Activated CD8-positive, alpha-beta T cell treated with anti-CD3 and anti-CD28 coated beads, Interleukin-2, amount 10 ng/mL, durations not matched to agents 7 days and 5 days (primary cell): Measurements from ENCODE around the gene RPS6KL1. TPM values are rescaled to one million over a fixed set of nuclear protein-coding genes. Genes with fewer than 3 reads are reported as not detected.
A peak's percentile ranks its signal among the peaks of the same experiment; 100 is the strongest.

Experiments
- ATAC-seq: fragments of 150-1000 bp; cut with Tn5 transposase; one replicate; pipeline ENCODE4 v1.10.0; 2021; ENCODE audit warnings: moderate library complexity
- CTCF ChIA-PET: fragments of 350-600 bp; sonication (Branson Sonifier 250); formaldehyde crosslinking; loops from one replicate; lab custom pipeline; 2021; ENCODE audit warnings: antibody characterized with exemption; lab: Charles Lee
- POLR2A ChIA-PET: fragments of 350-600 bp; sonication (Branson Sonifier 250); formaldehyde crosslinking; loops from one replicate; lab custom pipeline; 2021; ENCODE audit warnings: antibody characterized with exemption; lab: Charles Lee
- DNase-seq: peaks from one replicate; pipeline ENCODE4 v3.0.0-alpha.2; 2020
- H3K27ac Mint-ChIP-seq: one replicate; pipeline ENCODE4 v1.8.0; 2021; ENCODE audit warnings: mild to moderate bottlenecking, mixed read lengths
- H3K27me3 Mint-ChIP-seq: one replicate; pipeline ENCODE4 v1.8.0; 2021; ENCODE audit warnings: low read depth, mixed read lengths
- H3K36me3 Mint-ChIP-seq: one replicate; pipeline ENCODE4 v1.8.0; 2021; ENCODE audit warnings: low read depth, mixed read lengths
- H3K4me1 Mint-ChIP-seq: one replicate; pipeline ENCODE4 v1.8.0; 2021; ENCODE audit warnings: low read depth, mixed read lengths
- H3K4me3 Mint-ChIP-seq: one replicate; pipeline ENCODE4 v1.8.0; 2021; ENCODE audit warnings: mild to moderate bottlenecking, mixed read lengths
- H3K9me3 Mint-ChIP-seq: one replicate; pipeline ENCODE4 v1.8.0; 2022; ENCODE audit warnings: mixed read lengths; ENCODE audit not compliant: insufficient read depth
- total RNA-seq, 2 experiments: library from RNA; stranded (reverse); gene quantifications; one replicate each; pipeline ENCODE4 v1.2.3, GENCODE V29; 2021

The RPS6KL1 gene
- total RNA-seq, 2 experiments from 2014 or later: 4.3 to 5.2 TPM

- H3K4me1 Mint-ChIP-seq: peaks cover 57% of the 10 kb centered on the region
- CTCF ChIA-PET: interaction anchor here (1.1 to 10.4 kb wide), 6 partner anchors 12 to 209 kb away, joined by 3 to 186 read pairs (median 24); no protein-coding TSS in a partner anchor
- peak overlapping the region; percentile 0 for H3K4me3 Mint-ChIP-seq
Observed at GRCh38 chr14:74879427-74880182, 43.5 kb downstream of the RPS6KL1 start.

GRCh38 chr14:74875941-74876913, 46.8 kb downstream of the RPS6KL1 start, which contains the start of gene PROX2:
PROX2 (minus strand) TSS chr14:74876145; CDS start chr14:74863834, 12,311 bp downstream.
- Mint-ChIP-seq H3K27ac (peak within 1 kb of the TSS; percentile 82), H3K4me3 (peak within 1 kb of the TSS; percentile 37), H3K9me3 (no peaks in the 10 kb centered on the region), H3K27me3 (no peaks in the 10 kb centered on the region), H3K36me3 (no peaks in the 10 kb centered on the region), H3K4me1 (peaks cover 37% of the 10 kb centered on the region)
- CTCF ChIA-PET: interaction anchor here (0.7 to 10.6 kb wide), 7 partner anchors 8 to 212 kb away, joined by 3 to 155 read pairs (median 9); no protein-coding TSS in a partner anchor
- ATAC-seq: peak; percentile 87
- POLR2A ChIA-PET: interaction anchor here (1.1 to 1.9 kb wide), 5 partner anchors 9 to 80 kb away, joined by 3 to 10 read pairs (median 5); no protein-coding TSS in a partner anchor
- peak; percentile 46 for DNase-seq

More at GRCh38 chr14:74879427-74880182, 43.5 kb downstream of the RPS6KL1 start:
- Mint-ChIP-seq H3K27me3 (no peaks in the 10 kb centered on the region), H3K9me3 (no peaks in the 10 kb centered on the region), H3K27ac (peak overlapping the region; percentile 7), H3K36me3 (peaks cover 22% of the 10 kb centered on the region)
- no peak for ATAC-seq
- POLR2A ChIA-PET: interaction anchor here (0.6 to 5.3 kb wide), 5 partner anchors 8 to 50 kb away, joined by 3 to 41 read pairs (median 15); no protein-coding TSS in a partner anchor
- DNase-seq: no peak

GRCh38 chr14:74875204-74875603, 47.9 kb downstream of the RPS6KL1 start:
- no peaks in the 10 kb centered on the region for H3K36me3 Mint-ChIP-seq
- H3K4me1 Mint-ChIP-seq: peaks cover 28% of the 10 kb centered on the region
- peak overlapping the region; percentile 37 for H3K4me3 Mint-ChIP-seq
- CTCF ChIA-PET: interaction anchor here (0.7 to 10.6 kb wide), 4 partner anchors 15 to 213 kb away, joined by 4 to 155 read pairs (median 66); no protein-coding TSS in a partner anchor
- no peaks in the 10 kb centered on the region for H3K9me3 Mint-ChIP-seq
- H3K27me3 Mint-ChIP-seq: no peaks in the 10 kb centered on the region
- POLR2A ChIA-PET: interaction anchor here (0.6 to 1.9 kb wide), 3 partner anchors 12 to 19 kb away, joined by 3 to 7 read pairs (median 5); no protein-coding TSS in a partner anchor
- ATAC-seq: no peak
- no peak for DNase-seq
- peak overlapping the region; percentile 82 for H3K27ac Mint-ChIP-seq

DNA sequence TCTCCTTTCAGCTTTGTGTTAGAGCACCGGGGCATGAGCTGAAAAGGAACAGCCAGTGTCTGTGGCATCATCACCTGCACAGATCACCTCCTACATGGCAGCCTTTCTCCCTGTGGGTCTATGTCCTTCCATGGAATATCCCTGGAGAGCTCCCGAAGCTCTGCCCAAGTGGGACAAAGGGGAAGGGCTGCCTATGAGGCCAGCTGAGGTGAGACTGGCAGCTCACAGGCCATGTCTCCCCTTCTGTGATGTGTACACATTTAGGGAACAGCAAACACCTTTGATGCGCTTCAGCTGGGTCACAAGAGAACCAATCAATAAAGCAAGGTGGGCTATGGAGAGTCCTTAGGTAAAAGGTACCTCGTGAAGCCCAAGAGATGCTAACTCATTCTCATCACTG, 51.2 kb downstream of the RPS6KL1 start:
- Mint-ChIP-seq H3K4me1 (peaks cover 39% of the 10 kb centered on the region), H3K36me3 (no peaks in the 10 kb centered on the region), H3K4me3 (no peak overlapping the region), H3K27me3 (no peaks in the 10 kb centered on the region), H3K27ac (no peak overlapping the region), H3K9me3 (no peaks in the 10 kb centered on the region)
- no peak for DNase-seq
- ChIA-PET POLR2A (interaction anchor here (1.0 to 3.9 kb wide), 3 partner anchors 9 to 34 kb away, joined by 4 to 15 read pairs (median 5); no protein-coding TSS in a partner anchor), CTCF (interaction anchor here (1.0 to 10.6 kb wide), 6 partner anchors 9 to 34 kb away, joined by 4 to 155 read pairs (median 6); no protein-coding TSS in a partner anchor)
- ATAC-seq: no peak

DNA sequence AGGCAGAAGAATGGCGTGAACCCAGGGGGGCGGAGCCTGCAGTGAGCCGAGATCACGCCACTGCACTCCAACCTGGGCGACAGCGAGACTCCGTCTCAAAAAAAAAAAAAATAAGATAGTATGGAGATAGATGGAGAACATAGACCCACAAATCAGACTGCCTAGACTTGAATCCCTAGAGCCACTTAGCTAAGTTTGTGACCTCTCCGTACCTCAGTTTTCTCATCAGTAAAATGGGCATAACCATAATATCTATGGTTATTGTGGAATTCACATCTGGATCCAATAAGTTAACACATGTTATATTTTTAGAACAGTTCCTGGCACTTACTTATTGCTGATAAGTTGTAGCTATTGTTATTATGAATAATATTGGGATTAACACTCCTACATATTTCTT, 54.3 kb downstream of the RPS6KL1 start:
- Mint-ChIP-seq H3K27ac (no peak overlapping the region), H3K4me1 (peaks cover 28% of the 10 kb centered on the region), H3K36me3 (no peaks in the 10 kb centered on the region), H3K27me3 (no peaks in the 10 kb centered on the region), H3K9me3 (no peaks in the 10 kb centered on the region), H3K4me3 (no peak overlapping the region)
- ATAC-seq (no peak), DNase-seq (no peak)
- CTCF ChIA-PET: interaction anchor here (1.1 to 10.6 kb wide), 6 partner anchors 9 to 260 kb away, joined by 4 to 155 read pairs (median 36); partner anchors contain the start of genes DLST and PROX2
- POLR2A ChIA-PET: interaction anchor here (2.4 kb wide), 1 partner anchor 14 kb away, joined by 41 read pairs; the partner anchor contains the start of gene DLST

DNA sequence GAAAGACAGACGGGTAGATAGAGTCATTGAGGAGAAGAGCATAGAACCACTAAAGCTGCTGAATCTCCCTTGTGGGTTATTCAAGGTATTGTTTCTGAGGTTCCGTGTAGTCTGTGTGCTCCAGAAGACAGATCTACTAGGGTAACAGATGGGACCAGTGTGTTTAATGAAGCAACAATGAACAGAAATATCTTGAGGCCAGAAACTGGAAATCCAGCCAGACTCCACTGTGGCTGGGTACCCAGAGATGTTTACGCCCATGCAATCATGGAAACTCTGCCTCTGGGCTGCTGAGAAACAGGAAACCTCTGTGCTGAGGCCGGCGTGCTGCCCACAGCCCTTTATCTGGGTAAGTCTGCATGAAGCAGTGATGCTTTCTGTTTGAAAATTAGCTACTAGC, 55.4 kb downstream of the RPS6KL1 start:
- H3K4me1 Mint-ChIP-seq: peaks cover 33% of the 10 kb centered on the region
- no peaks in the 10 kb centered on the region for H3K27me3 Mint-ChIP-seq
- ChIA-PET CTCF (interaction anchor here (1.1 to 10.6 kb wide), 10 partner anchors 8 to 259 kb away, joined by 3 to 155 read pairs (median 10); partner anchors contain the start of genes DLST and PROX2), POLR2A (interaction anchor here (0.7 to 2.4 kb wide), 4 partner anchors 9 to 221 kb away, joined by 3 to 41 read pairs (median 7); partner anchors contain the start of genes DLST and PROX2)
- ATAC-seq: peak; percentile 97
- no peaks in the 10 kb centered on the region for H3K36me3 Mint-ChIP-seq
- H3K9me3 Mint-ChIP-seq: no peaks in the 10 kb centered on the region
- peak overlapping the region; percentile 86 for H3K27ac Mint-ChIP-seq
- peak overlapping the region; percentile 46 for H3K4me3 Mint-ChIP-seq
- DNase-seq: peak; percentile 86

DNA sequence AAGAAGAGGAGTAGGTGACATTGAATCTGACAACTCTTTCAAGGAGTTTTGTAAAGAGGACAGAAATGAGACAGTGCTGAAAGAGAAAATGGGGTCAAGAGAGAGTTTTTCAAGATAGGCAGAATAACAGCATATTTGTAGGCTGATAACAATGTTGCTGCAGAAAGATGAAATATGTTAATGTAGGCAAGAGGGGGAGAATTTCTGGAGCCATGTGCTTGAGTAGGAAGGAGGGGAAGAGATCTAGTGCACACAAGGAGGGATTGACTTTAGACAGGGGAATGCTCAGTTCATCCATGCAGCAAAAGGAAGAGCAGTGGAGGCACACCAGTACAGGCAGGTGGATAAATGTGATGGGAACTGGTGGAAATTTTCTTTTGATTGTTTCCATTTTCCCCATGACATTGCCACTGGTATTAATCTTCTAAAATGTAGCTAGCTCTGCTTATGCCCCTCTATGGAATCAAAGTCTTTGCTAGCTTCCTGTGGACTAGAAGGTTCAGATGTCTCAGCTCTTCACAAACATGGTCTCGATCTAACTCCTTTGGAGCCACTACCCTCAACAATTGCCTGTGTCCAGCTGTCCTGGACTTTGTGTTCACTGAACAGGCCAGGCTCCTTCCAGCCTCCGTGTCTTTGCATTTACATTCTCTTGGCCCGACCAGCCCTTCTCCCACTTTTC, 56.2 kb downstream of the RPS6KL1 start:
- ATAC-seq: no peak
- ChIA-PET CTCF (interaction anchor here (0.8 to 10.6 kb wide), 13 partner anchors 7 to 258 kb away, joined by 3 to 155 read pairs (median 7); partner anchors contain the start of genes ACYP1, DLST and PROX2), POLR2A (interaction anchor here (0.9 to 2.4 kb wide), 4 partner anchors 10 to 15 kb away, joined by 4 to 41 read pairs (median 8); partner anchors contain the start of genes DLST and PROX2)
- no peaks in the 10 kb centered on the region for H3K9me3 Mint-ChIP-seq
- H3K4me1 Mint-ChIP-seq: peaks cover 33% of the 10 kb centered on the region
- no peak overlapping the region for H3K4me3 Mint-ChIP-seq
- no peaks in the 10 kb centered on the region for H3K27me3 Mint-ChIP-seq
- peak overlapping the region; percentile 86 for H3K27ac Mint-ChIP-seq
- DNase-seq: no peak
- no peaks in the 10 kb centered on the region for H3K36me3 Mint-ChIP-seq

DNA sequence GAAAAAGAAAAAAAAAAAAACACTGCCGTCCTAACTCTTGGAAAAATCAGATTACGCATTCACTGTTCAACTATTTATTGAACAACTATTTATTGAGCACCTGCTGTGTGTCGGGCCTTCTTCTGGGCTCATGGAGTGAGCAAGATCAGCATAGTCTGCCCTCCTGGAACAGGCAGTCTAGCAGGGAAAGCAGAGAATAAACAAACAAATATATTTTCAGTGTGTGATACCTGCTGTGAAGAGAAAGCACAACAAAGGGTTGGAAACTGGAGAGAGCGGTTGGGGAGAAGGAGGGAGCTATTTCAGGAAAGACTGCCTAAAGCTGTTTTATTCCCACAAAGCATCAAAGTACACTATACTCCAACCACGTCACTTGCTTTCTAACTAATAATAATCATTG, 57.9 kb downstream of the RPS6KL1 start:
- POLR2A ChIA-PET: interaction anchor here (5.8 kb wide), 1 partner anchor 17 kb away, joined by 31 read pairs; the partner anchor contains the start of gene DLST
- CTCF ChIA-PET: interaction anchor here (1.3 to 15.6 kb wide), 4 partner anchors 16 to 257 kb away, joined by 3 to 552 read pairs (median 44); no protein-coding TSS in a partner anchor
- Mint-ChIP-seq H3K9me3 (no peaks in the 10 kb centered on the region), H3K27me3 (no peaks in the 10 kb centered on the region), H3K4me1 (peaks cover 37% of the 10 kb centered on the region), H3K36me3 (no peaks in the 10 kb centered on the region), H3K4me3 (no peak overlapping the region), H3K27ac (peak overlapping the region; percentile 30)
- no peak for DNase-seq
- ATAC-seq: no peak

DNA sequence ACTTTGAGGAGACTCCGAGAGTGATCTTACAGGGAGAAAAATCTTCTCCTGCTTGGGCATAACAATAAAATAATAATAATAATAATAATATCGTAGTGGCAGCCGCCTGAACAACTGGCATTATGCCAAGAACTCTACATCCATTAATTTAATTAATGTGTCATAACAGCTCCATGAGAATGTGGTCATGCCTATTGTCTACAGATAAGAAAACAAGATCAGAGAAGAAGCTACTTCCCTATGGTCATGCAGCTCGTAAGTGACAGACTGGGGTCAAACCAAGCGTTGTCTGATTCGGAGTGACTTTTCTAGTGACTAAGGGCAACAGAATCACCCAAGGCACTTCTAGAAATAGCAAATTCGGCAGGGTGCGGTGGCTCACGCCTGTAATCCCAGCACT, 58.9 kb downstream of the RPS6KL1 start:
- H3K9me3 Mint-ChIP-seq: no peaks in the 10 kb centered on the region
- peaks cover 37% of the 10 kb centered on the region for H3K4me1 Mint-ChIP-seq
- no peak for DNase-seq
- ChIA-PET POLR2A (interaction anchor here (1.8 to 5.8 kb wide), 3 partner anchors 12 to 18 kb away, joined by 6 to 31 read pairs (median 7); partner anchors contain the start of genes DLST and PROX2), CTCF (interaction anchor here (1.3 to 15.6 kb wide), 7 partner anchors 8 to 225 kb away, joined by 3 to 552 read pairs (median 86); partner anchors contain the start of genes DLST and PROX2)
- no peaks in the 10 kb centered on the region for H3K36me3 Mint-ChIP-seq
- no peak overlapping the region for H3K4me3 Mint-ChIP-seq
- no peaks in the 10 kb centered on the region for H3K27me3 Mint-ChIP-seq
- no peak overlapping the region for H3K27ac Mint-ChIP-seq
- no peak for ATAC-seq

DNA sequence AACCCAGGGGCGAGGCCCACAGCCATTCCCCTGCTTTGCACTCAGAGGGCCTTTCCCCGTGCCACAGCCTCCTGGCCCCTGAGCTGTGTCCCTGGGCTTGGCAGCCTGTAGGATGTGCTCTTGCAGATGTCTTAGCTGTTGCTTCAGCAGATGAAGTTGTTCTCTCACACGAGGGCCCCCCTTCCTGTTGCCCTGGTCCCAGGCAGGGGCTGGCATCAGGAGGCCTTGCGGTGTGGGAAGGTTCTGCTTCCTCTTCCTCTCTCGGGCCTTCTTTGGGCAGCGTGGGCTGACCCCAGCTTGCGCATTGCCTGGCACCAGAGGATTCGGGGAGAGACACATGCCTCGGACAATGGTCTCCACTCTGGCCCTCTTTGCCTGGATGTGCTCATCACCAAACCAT, 59.8 kb downstream of the RPS6KL1 start:
- Mint-ChIP-seq H3K4me1 (peaks cover 31% of the 10 kb centered on the region), H3K27ac (no peak overlapping the region), H3K4me3 (no peak overlapping the region), H3K27me3 (no peaks in the 10 kb centered on the region), H3K9me3 (no peaks in the 10 kb centered on the region), H3K36me3 (no peaks in the 10 kb centered on the region)
- no peak for DNase-seq
- CTCF ChIA-PET: interaction anchor here (1.0 to 15.6 kb wide), 10 partner anchors 8 to 226 kb away, joined by 3 to 552 read pairs (median 46); partner anchors contain the start of genes DLST and PROX2
- ATAC-seq: no peak
- POLR2A ChIA-PET: interaction anchor here (1.8 to 5.8 kb wide), 3 partner anchors 13 to 19 kb away, joined by 6 to 31 read pairs (median 7); partner anchors contain the start of genes DLST and PROX2
